Neural cell (in vitro differentiated cells): Measurements from ENCODE around the gene THAP12.

Experiments used
- EP300 ChIP-seq: fragments of 450-650 bp; conservative IDR thresholded peaks from 2 replicates; pipeline ENCODE4 v1.6.1; 2014; ENCODE audit warnings: antibody characterized with exemption, mild to moderate bottlenecking, moderate library complexity; ENCODE audit not compliant: poor library complexity, severe bottlenecking
- EZH2 ChIP-seq: fragments of 200-600, 300-800 bp; shearing (Covaris generic), sonication (generic); IDR thresholded peaks from 2 replicates; pipeline ENCODE4 v1.6.1; 2014; ENCODE audit warnings: antibody characterized with exemption, low read length, borderline replicate concordance, mild to moderate bottlenecking; ENCODE audit not compliant: insufficient read depth, poor library complexity, severe bottlenecking
- MXI1 ChIP-seq: fragments of 450-650 bp; conservative IDR thresholded peaks from 2 replicates; pipeline ENCODE4 v1.6.1; 2014; ENCODE audit warnings: antibody characterized with exemption, mild to moderate bottlenecking; ENCODE audit not compliant: poor library complexity, severe bottlenecking
- POLR2AphosphoS5 ChIP-seq: IDR thresholded peaks from 2 replicates; pipeline ENCODE4 v1.6.1; 2012
- RAD21 ChIP-seq: fragments of 450-650 bp; conservative IDR thresholded peaks from 2 replicates; pipeline ENCODE4 v1.6.1; 2014; ENCODE audit warnings: antibody characterized with exemption, mild to moderate bottlenecking, moderate library complexity
- SMC3 ChIP-seq: fragments of 450-650 bp; conservative IDR thresholded peaks from 2 replicates; pipeline ENCODE4 v1.6.1; 2014; ENCODE audit warnings: antibody characterized with exemption, mild to moderate bottlenecking, moderate library complexity; ENCODE audit not compliant: poor library complexity
- TF ChIP-seq, protein P1 (sequence below): fragments of 450-650 bp; IDR thresholded peaks from 2 replicates; pipeline ENCODE4 v1.5.1; 2014; ENCODE audit warnings: antibody characterized with exemption, mild to moderate bottlenecking, moderate library complexity; ENCODE audit not compliant: poor library complexity, severe bottlenecking
- TF ChIP-seq, protein P2 (sequence below): IDR thresholded peaks from 2 replicates; pipeline ENCODE4 v1.6.1; 2012; ENCODE audit warnings: borderline replicate concordance

DNA sequence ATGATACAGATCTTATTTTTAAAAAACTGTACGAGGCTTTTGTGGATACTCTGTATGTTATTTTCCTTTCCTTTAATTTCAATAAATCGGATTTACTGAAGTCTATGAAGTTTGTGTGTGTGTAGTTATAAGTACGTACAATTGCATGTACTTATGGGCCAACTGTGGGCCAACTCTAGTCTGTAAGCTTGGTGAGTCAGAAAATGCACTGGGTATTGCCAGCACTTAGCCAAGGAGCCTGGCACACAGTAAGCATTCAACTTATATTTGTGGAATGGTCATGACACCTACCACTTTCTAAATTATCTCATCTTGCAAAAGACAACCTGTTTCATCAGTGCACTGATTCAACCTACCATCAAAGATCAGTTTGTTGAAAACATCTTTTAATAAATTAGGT lies 32.6 kb downstream of the THAP12 start:
- TF ChIP-seq, protein P1, sequence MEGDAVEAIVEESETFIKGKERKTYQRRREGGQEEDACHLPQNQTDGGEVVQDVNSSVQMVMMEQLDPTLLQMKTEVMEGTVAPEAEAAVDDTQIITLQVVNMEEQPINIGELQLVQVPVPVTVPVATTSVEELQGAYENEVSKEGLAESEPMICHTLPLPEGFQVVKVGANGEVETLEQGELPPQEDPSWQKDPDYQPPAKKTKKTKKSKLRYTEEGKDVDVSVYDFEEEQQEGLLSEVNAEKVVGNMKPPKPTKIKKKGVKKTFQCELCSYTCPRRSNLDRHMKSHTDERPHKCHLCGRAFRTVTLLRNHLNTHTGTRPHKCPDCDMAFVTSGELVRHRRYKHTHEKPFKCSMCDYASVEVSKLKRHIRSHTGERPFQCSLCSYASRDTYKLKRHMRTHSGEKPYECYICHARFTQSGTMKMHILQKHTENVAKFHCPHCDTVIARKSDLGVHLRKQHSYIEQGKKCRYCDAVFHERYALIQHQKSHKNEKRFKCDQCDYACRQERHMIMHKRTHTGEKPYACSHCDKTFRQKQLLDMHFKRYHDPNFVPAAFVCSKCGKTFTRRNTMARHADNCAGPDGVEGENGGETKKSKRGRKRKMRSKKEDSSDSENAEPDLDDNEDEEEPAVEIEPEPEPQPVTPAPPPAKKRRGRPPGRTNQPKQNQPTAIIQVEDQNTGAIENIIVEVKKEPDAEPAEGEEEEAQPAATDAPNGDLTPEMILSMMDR = no peak
- TF ChIP-seq EZH2 (no peak), EP300 (no peak), MXI1 (no peak), POLR2AphosphoS5 (no peak), RAD21 (no peak), SMC3 (no peak)
- TF ChIP-seq, protein P2, sequence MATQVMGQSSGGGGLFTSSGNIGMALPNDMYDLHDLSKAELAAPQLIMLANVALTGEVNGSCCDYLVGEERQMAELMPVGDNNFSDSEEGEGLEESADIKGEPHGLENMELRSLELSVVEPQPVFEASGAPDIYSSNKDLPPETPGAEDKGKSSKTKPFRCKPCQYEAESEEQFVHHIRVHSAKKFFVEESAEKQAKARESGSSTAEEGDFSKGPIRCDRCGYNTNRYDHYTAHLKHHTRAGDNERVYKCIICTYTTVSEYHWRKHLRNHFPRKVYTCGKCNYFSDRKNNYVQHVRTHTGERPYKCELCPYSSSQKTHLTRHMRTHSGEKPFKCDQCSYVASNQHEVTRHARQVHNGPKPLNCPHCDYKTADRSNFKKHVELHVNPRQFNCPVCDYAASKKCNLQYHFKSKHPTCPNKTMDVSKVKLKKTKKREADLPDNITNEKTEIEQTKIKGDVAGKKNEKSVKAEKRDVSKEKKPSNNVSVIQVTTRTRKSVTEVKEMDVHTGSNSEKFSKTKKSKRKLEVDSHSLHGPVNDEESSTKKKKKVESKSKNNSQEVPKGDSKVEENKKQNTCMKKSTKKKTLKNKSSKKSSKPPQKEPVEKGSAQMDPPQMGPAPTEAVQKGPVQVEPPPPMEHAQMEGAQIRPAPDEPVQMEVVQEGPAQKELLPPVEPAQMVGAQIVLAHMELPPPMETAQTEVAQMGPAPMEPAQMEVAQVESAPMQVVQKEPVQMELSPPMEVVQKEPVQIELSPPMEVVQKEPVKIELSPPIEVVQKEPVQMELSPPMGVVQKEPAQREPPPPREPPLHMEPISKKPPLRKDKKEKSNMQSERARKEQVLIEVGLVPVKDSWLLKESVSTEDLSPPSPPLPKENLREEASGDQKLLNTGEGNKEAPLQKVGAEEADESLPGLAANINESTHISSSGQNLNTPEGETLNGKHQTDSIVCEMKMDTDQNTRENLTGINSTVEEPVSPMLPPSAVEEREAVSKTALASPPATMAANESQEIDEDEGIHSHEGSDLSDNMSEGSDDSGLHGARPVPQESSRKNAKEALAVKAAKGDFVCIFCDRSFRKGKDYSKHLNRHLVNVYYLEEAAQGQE = no peak
